Measurements from ENCODE around the gene AMPD3.

AMPD3 gene

GRCh38 chr11:10504490-10504889 is 49.4 kb downstream of the AMPD3 start:
- no peak for DNase-seq

- no peak for DNase-seq
Measured at GRCh38 chr11:10505278-10506007, 50.4 kb downstream of the AMPD3 start.

- DNase-seq: no peak
Measured at GRCh38 chr11:10506008-10506370, 50.9 kb downstream of the AMPD3 start.

GRCh38 chr11:10511181-10511621 is 56.1 kb downstream of the AMPD3 start:
- DNase-seq: no peak

GRCh38 chr11:10514202-10514601 is 59.1 kb downstream of the AMPD3 start:
- DNase-seq: no peak

- DNase-seq: no peak
Measured at GRCh38 chr11:10514709-10515108, 59.6 kb downstream of the AMPD3 start.

- no peak for DNase-seq
Measured at GRCh38 chr11:10515418-10515817, 60.4 kb downstream of the AMPD3 start.

GRCh38 chr11:10518123-10518522 is 63.1 kb downstream of the AMPD3 start:
- DNase-seq: no peak

GRCh38 chr11:10518891-10519290 is 63.8 kb downstream of the AMPD3 start:
- no peak for DNase-seq

GRCh38 chr11:10519630-10520029 is 64.6 kb downstream of the AMPD3 start:
- no peak for DNase-seq

GRCh38 chr11:10520562-10520961 is 65.5 kb downstream of the AMPD3 start:
- no peak for DNase-seq

GRCh38 chr11:10522276-10522675 is 67.2 kb downstream of the AMPD3 start:
- DNase-seq: peak in 1 of 14 donors; percentile 39

- DNase-seq: no peak
Measured at GRCh38 chr11:10522921-10523320, 67.9 kb downstream of the AMPD3 start.

- no peak for DNase-seq
Measured at GRCh38 chr11:10524471-10524870, 69.4 kb downstream of the AMPD3 start.

GRCh38 chr11:10526974-10527918 is 72.2 kb downstream of the AMPD3 start:
- peak in 8 of 14 donors; percentile 19 to 47 (median 27) for DNase-seq

GRCh38 chr11:10528121-10528520 is 73.1 kb downstream of the AMPD3 start:
- DNase-seq: no peak

GRCh38 chr11:10529279-10529678 is 74.2 kb downstream of the AMPD3 start:
- DNase-seq: no peak

GRCh38 chr11:10532526-10532925 is 77.5 kb downstream of the AMPD3 start:
- DNase-seq: no peak

GRCh38 chr11:10533323-10533722 is 78.3 kb downstream of the AMPD3 start:
- no peak for DNase-seq

- no peak for DNase-seq
Measured at GRCh38 chr11:10534316-10534715, 79.3 kb downstream of the AMPD3 start.

- DNase-seq: no peak
Measured at GRCh38 chr11:10537600-10537999, 82.5 kb downstream of the AMPD3 start.

GRCh38 chr11:10538924-10539323 is 83.9 kb downstream of the AMPD3 start:
- DNase-seq: no peak

GRCh38 chr11:10539339-10539738 is 84.3 kb downstream of the AMPD3 start:
- DNase-seq: no peak

GRCh38 chr11:10540546-10540914 is 85.5 kb downstream of the AMPD3 start:
- DNase-seq: peak in 3 of 14 donors; percentile 59 to 75 (median 62)
